HCT116 (cell line): ENCODE results near the gene CTXN1. TPM values are rescaled to one million over a fixed set of nuclear protein-coding genes. Genes with fewer than 3 reads are reported as not detected.
"Not testable (repeated sequence)": the region's sequence is repeated elsewhere in the genome, so short reads cannot be mapped to it uniquely, and the experiment has no call there.

Experiments used
- ATAC-seq: fragments of 200-7000 bp; cut with Tn5 transposase; 2 replicates; pipeline ENCODE4 v1.9.1; 2020; ENCODE audit warnings: mild to moderate bottlenecking, moderate library complexity
- BruUV-seq: library from RNA; stranded (reverse); fragments of 400-500 nt; replicated peaks from 2 replicates; lab custom pipeline; 2021; lab: Mats Ljungman, UMichigan
- CTCF ChIA-PET: fragments of 300-600 bp; sonication (Branson Sonifier 250); formaldehyde crosslinking; loops from one replicate; lab custom pipeline; 2021; ENCODE audit warnings: antibody characterized with exemption; lab: Charles Lee
- POLR2A ChIA-PET: fragments of 300-600, 350-600 bp; sonication (Branson Sonifier 250); formaldehyde crosslinking; loops from one replicate; lab custom pipeline; 2021; ENCODE audit warnings: antibody characterized with exemption; lab: Charles Lee
- RAD21 ChIA-PET, 2 experiments: fragments of 300-600 bp; sonication (Branson Sonifier 250); formaldehyde crosslinking; loops; one replicate each; lab custom pipeline; 2023; ENCODE audit warnings: low total read pairs in 2 of 2; ENCODE audit not compliant: uncharacterized antibody in 2 of 2, unreplicated experiment in 2 of 2, low non-redundant PET in 1 of 2; lab: Charles Lee
- DNase-seq: peaks from one replicate; pipeline ENCODE4 v3.0.0-alpha.2; 2010; ENCODE audit warnings: low read depth, low spot score
- H2AFZ ChIP-seq: fragments of 200-600 bp; shearing (Covaris generic), sonication (generic); 2 replicates; pipeline ENCODE4 v1.6.1; 2017; ENCODE audit warnings: low read depth, mixed run types, mixed read lengths, antibody characterized with exemption, low read length; ENCODE audit not compliant: poor library complexity, severe bottlenecking
- H3K27ac ChIP-seq: 2 replicates; pipeline ENCODE4 v1.5.1; 2012; ENCODE audit warnings: low read depth, low read length
- H3K27me3 ChIP-seq: fragments of 200-600 bp; sonication (generic); 2 replicates; pipeline ENCODE4 v1.6.1; 2016; ENCODE audit warnings: mixed run types, low read length, mixed read lengths; ENCODE audit not compliant: insufficient read depth
- H3K36me3 ChIP-seq, 2 experiments: fragments of 200-500 bp in 1 of 2; fragments of 200-600 bp in 1 of 2; sonication (Bioruptor generic) in 1 of 2; sonication (generic) in 1 of 2; 2 replicates each; pipeline versions ENCODE4 v1.5.1 to v1.6.1; 2014 to 2016; ENCODE audit warnings: low read length in 2 of 2, inconsistent platforms in 1 of 2, mixed read lengths in 1 of 2, mixed run types in 1 of 2; ENCODE audit not compliant: insufficient read depth in 2 of 2, control insufficient read depth in 1 of 2
- H3K4me1 ChIP-seq, 2 experiments: fragments of 200-600 bp in 1 of 2; sonication (generic) in 1 of 2; 2 replicates each; pipeline versions ENCODE4 v1.5.1 to v1.6.1; 2012 to 2017; ENCODE audit warnings: low read length in 2 of 2, inconsistent platforms in 1 of 2, mild to moderate bottlenecking in 1 of 2, mixed read lengths in 1 of 2, mixed run types in 1 of 2, moderate library complexity in 1 of 2; ENCODE audit not compliant: insufficient read depth in 2 of 2, control insufficient read depth in 1 of 2
- H3K4me2 ChIP-seq: fragments of 200-600 bp; sonication (generic); 2 replicates; pipeline ENCODE4 v1.6.1; 2017; ENCODE audit warnings: mixed run types, low read length, mixed read lengths
- H3K4me3 ChIP-seq, 2 experiments: fragments of 200-600 bp in 1 of 2; sonication (generic) in 1 of 2; replicated peaks in 1 of 2; 2 replicates each; pipeline ENCODE4 v1.5.1; 2011 to 2016; ENCODE audit warnings: low read length in 2 of 2, control low read depth in 1 of 2, low read depth in 1 of 2, mild to moderate bottlenecking in 1 of 2, mixed read lengths in 1 of 2, mixed run types in 1 of 2
- H3K79me2 ChIP-seq: fragments of 200-600 bp; sonication (generic); 2 replicates; pipeline ENCODE4 v1.6.1; 2017; ENCODE audit warnings: mild to moderate bottlenecking, mixed run types, low read length, moderate library complexity, mixed read lengths; ENCODE audit not compliant: insufficient read depth
- H3K9ac ChIP-seq: fragments of 200-600 bp; sonication (generic); 2 replicates; pipeline ENCODE4 v1.6.1; 2016; ENCODE audit warnings: low read length, mixed read lengths
- H3K9me2 ChIP-seq: fragments of 200-600 bp; sonication (generic), shearing (Covaris generic); 2 replicates; pipeline ENCODE4 v1.6.1; 2017; ENCODE audit warnings: mixed run types, mild to moderate bottlenecking, moderate library complexity; ENCODE audit not compliant: insufficient read depth
- H3K9me3 ChIP-seq, 2 experiments: fragments of 200-500 bp in 1 of 2; fragments of 200-600 bp in 1 of 2; sonication (Bioruptor generic) in 1 of 2; sonication (generic) in 1 of 2; 2 replicates each; pipeline ENCODE4 v1.6.1; 2014 to 2017; ENCODE audit warnings: low read length in 2 of 2, mixed read lengths in 2 of 2, inconsistent platforms in 1 of 2, low read depth in 1 of 2, mild to moderate bottlenecking in 1 of 2, mixed run types in 1 of 2, moderate library complexity in 1 of 2; ENCODE audit not compliant: control insufficient read depth in 1 of 2, insufficient read depth in 1 of 2
- H4K20me1 ChIP-seq: fragments of 200-600 bp; sonication (generic), shearing (Covaris generic); 2 replicates; pipeline ENCODE4 v1.6.1; 2017; ENCODE audit warnings: mixed run types, mild to moderate bottlenecking, moderate library complexity; ENCODE audit not compliant: insufficient read depth
- CEBPB ChIP-seq: IDR thresholded peaks from 2 replicates; pipeline ENCODE4 v1.6.1; 2012; ENCODE audit warnings: low read depth
- EZH2 ChIP-seq: fragments of 200-600 bp; sonication (generic); IDR thresholded peaks from 2 replicates; pipeline ENCODE4 v1.6.1; 2017; ENCODE audit warnings: antibody characterized with exemption, mixed run types
- EZH2phosphoT487 ChIP-seq: fragments of 200-600 bp; IDR thresholded peaks from 2 replicates; pipeline ENCODE4 v1.6.1; 2018; ENCODE audit warnings: antibody characterized with exemption, borderline replicate concordance
- TCF7L2 ChIP-seq: IDR thresholded peaks from 2 replicates; pipeline ENCODE4 v1.7.0; 2011; ENCODE audit warnings: borderline replicate concordance, inconsistent platforms; ENCODE audit not compliant: insufficient read depth, insufficient read length; ENCODE audit errors: extremely low read depth
- ZFX ChIP-seq: fragments of 450-650 bp; IDR thresholded peaks from 2 replicates; pipeline ENCODE4 v1.6.1; 2017
- intact Hi-C: fragments of 100-400 bp; cut with micrococcal nuclease; formaldehyde crosslinking; loops from 2 replicates; pipeline ENCODE4 v1.10.0; 2022
- total RNA-seq: library from RNA; stranded (reverse); gene quantifications from one replicate; pipeline ENCODE4 v1.2.1, GENCODE V29; 2021; ENCODE audit not compliant: unreplicated experiment
- TF ChIP-seq, protein P1 (sequence below): IDR thresholded peaks from 2 replicates; pipeline ENCODE4 v1.6.1; 2011; ENCODE audit warnings: mild to moderate bottlenecking, low read length, moderate library complexity; ENCODE audit not compliant: insufficient replicate concordance; ENCODE audit errors: extremely low read depth

The CTXN1 gene
- total RNA-seq, 1 experiment from 2014 or later: 56.0 TPM

DNA sequence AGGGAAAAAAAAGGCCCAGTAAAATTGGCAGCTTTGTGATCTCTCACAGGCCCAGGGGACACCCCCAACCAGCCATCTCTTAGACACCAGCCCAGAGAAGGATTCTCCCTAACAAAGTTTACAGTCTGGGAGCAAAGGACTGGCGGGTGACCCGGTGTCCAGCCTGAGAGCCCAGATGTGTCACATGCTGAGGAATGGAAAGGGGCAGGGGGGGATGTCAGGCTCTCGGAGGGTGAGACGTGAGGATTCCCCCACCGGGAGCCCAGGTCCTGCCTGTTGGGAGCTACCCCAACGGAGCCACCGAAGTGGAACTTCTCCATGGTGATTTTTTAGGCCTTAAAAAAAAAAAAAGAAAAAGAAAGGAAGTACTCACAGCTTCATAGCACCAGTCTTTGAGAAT is 4.8 kb upstream of the CTXN1 start:
- no peak for ATAC-seq
- ChIA-PET POLR2A (interaction anchor here (2.5 to 3.4 kb wide), 2 partner anchors 10 to 13 kb away, joined by 17 read pairs; partner anchors contain the start of genes SNAPC2 and TIMM44), CTCF (interaction anchor here (0.8 to 2.4 kb wide), 5 partner anchors 10 to 228 kb away, joined by 3 to 14 read pairs (median 4); partner anchors contain the start of genes SNAPC2 and TIMM44)

DNA sequence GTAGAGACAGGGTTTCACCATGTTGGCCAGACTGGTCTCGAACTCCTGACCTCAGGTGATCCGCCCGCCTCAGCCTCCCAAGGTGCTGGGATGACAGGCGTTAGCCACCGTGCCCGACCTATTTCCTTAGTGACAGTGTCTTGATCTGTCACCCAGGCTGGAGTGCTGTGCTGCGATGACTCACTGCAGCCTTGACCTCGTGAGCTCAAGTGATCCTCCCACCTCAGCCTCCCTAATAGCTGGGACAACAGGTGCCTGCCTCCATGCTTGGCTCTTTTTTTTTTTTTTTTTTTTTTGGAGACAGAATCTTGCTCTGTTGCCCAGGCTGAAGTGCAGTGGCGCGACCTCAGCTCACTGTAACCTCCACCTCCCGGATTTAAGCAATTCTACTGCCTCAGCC is 4.1 kb upstream of the CTXN1 start:
- not testable (repeated sequence) for DNase-seq
- CTCF ChIA-PET: interaction anchor here (0.8 to 2.4 kb wide), 6 partner anchors 10 to 229 kb away, joined by 3 to 14 read pairs (median 4); partner anchors contain the start of genes SNAPC2 and TIMM44

More for the DNA sequence above, 4.8 kb upstream of the CTXN1 start:
- RAD21 ChIA-PET: no interaction called here
- Histone ChIP-seq H3K9me3 (no peaks in the 10 kb centered on the region), H3K9me2 (no peaks in the 10 kb centered on the region), H2AFZ (no peak overlapping the region), H3K36me3 (peaks cover 24 to 32% of the 10 kb centered on the region in 2 experiments), H3K79me2 (no peaks in the 10 kb centered on the region), H4K20me1 (no peaks in the 10 kb centered on the region), H3K27ac (peak overlapping the region; percentile 40), H3K4me2 (no peak overlapping the region), H3K4me3 (no peak overlapping the region), H3K27me3 (no peaks in the 10 kb centered on the region), H3K4me1 (peaks cover 22 to 40% of the 10 kb centered on the region in 2 experiments), H3K9ac (no peak overlapping the region)
- TF ChIP-seq, protein P1, sequence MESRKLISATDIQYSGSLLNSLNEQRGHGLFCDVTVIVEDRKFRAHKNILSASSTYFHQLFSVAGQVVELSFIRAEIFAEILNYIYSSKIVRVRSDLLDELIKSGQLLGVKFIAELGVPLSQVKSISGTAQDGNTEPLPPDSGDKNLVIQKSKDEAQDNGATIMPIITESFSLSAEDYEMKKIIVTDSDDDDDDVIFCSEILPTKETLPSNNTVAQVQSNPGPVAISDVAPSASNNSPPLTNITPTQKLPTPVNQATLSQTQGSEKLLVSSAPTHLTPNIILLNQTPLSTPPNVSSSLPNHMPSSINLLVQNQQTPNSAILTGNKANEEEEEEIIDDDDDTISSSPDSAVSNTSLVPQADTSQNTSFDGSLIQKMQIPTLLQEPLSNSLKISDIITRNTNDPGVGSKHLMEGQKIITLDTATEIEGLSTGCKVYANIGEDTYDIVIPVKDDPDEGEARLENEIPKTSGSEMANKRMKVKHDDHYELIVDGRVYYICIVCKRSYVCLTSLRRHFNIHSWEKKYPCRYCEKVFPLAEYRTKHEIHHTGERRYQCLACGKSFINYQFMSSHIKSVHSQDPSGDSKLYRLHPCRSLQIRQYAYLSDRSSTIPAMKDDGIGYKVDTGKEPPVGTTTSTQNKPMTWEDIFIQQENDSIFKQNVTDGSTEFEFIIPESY: no peak
- TF ChIP-seq TCF7L2: no peak
- TF ChIP-seq EZH2phosphoT487: no peak
- no peak for TF ChIP-seq EZH2
- TF ChIP-seq ZFX: no peak
- TF ChIP-seq CEBPB: no peak
- no peak for DNase-seq
- intact Hi-C loops: no loop called here
- no TSS peak for BruUV-seq

More for the DNA sequence above, 4.1 kb upstream of the CTXN1 start:
- H3K9me3 ChIP-seq, intact Hi-C loops, H3K27me3 ChIP-seq, H3K9ac ChIP-seq, ATAC-seq, H3K4me3 ChIP-seq, H3K79me2 ChIP-seq, H4K20me1 ChIP-seq, H2AFZ ChIP-seq, H3K9me2 ChIP-seq, RAD21 ChIA-PET, BruUV-seq: not testable (repeated sequence)
- POLR2A ChIA-PET: interaction anchor here (0.7 to 3.4 kb wide), 3 partner anchors 9 to 75 kb away, joined by 3 to 17 read pairs (median 17); partner anchors contain the start of genes ELAVL1, SNAPC2 and TIMM44
- peaks cover 19 to 27% of the 10 kb centered on the region in 2 experiments for H3K36me3 ChIP-seq
- peak overlapping the region; percentile 55 for H3K4me2 ChIP-seq
- peaks cover 22 to 47% of the 10 kb centered on the region in 2 experiments for H3K4me1 ChIP-seq
- H3K27ac ChIP-seq: peak overlapping the region; percentile 40; the same call in 1 of the 2 replicates
